ENCODE results near the gene APPL1.

DNA sequence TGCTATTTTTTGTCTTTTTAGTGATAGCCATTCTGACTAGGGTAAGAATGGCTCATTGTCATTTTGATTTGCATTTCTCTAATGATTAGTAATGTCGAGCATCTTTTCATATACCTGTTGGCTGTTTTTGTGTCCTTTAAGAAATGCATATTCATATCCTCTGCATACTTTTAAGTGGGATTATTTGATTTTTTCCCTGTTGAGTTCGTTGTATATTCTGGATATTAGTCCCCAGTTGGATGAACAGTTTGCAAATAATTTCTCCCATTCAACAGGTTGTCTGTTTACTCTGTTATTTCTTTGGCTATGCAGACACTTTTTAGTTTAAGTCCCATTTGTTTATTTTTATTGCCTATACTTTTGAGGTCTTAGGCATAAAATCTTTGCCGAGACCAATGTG, 34.4 kb downstream of the APPL1 start:
- no peak for TF ChIP-seq EZH2 (IDR thresholded peaks at IDR 0.05; ENCODE audit: borderline replicate concordance)
- TF ChIP-seq, protein P1, sequence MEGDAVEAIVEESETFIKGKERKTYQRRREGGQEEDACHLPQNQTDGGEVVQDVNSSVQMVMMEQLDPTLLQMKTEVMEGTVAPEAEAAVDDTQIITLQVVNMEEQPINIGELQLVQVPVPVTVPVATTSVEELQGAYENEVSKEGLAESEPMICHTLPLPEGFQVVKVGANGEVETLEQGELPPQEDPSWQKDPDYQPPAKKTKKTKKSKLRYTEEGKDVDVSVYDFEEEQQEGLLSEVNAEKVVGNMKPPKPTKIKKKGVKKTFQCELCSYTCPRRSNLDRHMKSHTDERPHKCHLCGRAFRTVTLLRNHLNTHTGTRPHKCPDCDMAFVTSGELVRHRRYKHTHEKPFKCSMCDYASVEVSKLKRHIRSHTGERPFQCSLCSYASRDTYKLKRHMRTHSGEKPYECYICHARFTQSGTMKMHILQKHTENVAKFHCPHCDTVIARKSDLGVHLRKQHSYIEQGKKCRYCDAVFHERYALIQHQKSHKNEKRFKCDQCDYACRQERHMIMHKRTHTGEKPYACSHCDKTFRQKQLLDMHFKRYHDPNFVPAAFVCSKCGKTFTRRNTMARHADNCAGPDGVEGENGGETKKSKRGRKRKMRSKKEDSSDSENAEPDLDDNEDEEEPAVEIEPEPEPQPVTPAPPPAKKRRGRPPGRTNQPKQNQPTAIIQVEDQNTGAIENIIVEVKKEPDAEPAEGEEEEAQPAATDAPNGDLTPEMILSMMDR (IDR thresholded peaks at IDR 0.05; ENCODE audit: poor library complexity) = no peak
- TF ChIP-seq EZH2phosphoT487 (IDR thresholded peaks at IDR 0.05; ENCODE audit: low read depth, severe bottlenecking, unreplicated experiment) = no peak

Measured in hepatocyte (in vitro differentiated cells).